Measurements from ENCODE around the gene MED23.

GRCh38 chr6:131660195-131660594 lies 32.2 kb upstream of the MED23 start:
- no peak for TF ChIP-seq POLR2AphosphoS5 (IDR thresholded peaks at IDR 0.05; ENCODE audit: low read depth, low read length)
- TF ChIP-seq POLR2A (IDR thresholded peaks at IDR 0.05; ENCODE audit: low read depth, low read length): no peak
- TF ChIP-seq TAF1 (IDR thresholded peaks at IDR 0.05; ENCODE audit: borderline replicate concordance, low read depth, low read length): no peak
